Measurements from ENCODE around the gene SSR1. TPM values are rescaled to one million over a fixed set of nuclear protein-coding genes. Genes with fewer than 3 reads are reported as not detected.

SSR1 gene
- total and polyA plus RNA-seq, 4 donors: 43.6 to 115 (median 79.9) TPM

DNA sequence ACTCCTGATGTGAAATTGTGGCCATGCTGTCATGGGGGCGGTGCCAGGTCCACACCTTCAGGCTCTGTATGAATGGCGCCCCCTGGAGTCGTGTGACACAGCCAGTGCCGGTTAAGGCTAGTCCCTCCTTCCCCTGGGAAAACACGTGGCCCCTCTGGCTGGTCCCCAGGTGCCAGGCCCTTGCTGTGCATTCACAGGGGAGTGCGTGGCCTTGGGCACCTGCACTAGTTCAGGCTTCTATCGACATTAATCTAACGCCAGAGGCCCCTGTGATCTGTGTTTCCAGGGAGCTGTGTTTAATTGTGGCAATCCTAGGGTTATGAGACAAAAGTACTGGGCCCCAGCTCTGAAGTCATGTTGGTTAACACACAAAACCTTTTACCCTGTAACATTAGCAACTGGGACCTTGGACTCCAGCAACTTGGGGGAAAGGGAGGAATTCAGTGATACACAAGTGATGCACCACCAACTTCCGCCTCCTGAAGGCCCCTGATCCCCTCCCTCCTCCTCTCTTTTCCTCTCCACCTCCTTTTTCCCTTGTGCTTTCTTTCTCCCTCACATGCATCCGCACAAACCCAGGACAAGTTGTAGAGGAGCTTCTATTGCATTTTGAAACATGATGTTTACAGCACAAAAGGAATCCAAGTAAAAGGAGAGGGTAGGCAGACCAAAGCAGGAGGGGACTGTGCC, 74.0 kb downstream of the SSR1 start:
- peak; percentile 84 to 85 for TF ChIP-seq HNF4A (conservative IDR thresholded peaks at IDR 0.05)
- no peak for TF ChIP-seq TAF1 (conservative IDR thresholded peaks at IDR 0.05)
- TF ChIP-seq NR2F2 (IDR thresholded peaks at IDR 0.05): peak; percentile 35
- TF ChIP-seq FOXA1 (IDR thresholded peaks at IDR 0.05): no peak
- TF ChIP-seq, protein P1, sequence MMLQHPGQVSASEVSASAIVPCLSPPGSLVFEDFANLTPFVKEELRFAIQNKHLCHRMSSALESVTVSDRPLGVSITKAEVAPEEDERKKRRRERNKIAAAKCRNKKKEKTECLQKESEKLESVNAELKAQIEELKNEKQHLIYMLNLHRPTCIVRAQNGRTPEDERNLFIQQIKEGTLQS (IDR thresholded peaks at IDR 0.05): peak; percentile 27
- TF ChIP-seq, protein P2, sequence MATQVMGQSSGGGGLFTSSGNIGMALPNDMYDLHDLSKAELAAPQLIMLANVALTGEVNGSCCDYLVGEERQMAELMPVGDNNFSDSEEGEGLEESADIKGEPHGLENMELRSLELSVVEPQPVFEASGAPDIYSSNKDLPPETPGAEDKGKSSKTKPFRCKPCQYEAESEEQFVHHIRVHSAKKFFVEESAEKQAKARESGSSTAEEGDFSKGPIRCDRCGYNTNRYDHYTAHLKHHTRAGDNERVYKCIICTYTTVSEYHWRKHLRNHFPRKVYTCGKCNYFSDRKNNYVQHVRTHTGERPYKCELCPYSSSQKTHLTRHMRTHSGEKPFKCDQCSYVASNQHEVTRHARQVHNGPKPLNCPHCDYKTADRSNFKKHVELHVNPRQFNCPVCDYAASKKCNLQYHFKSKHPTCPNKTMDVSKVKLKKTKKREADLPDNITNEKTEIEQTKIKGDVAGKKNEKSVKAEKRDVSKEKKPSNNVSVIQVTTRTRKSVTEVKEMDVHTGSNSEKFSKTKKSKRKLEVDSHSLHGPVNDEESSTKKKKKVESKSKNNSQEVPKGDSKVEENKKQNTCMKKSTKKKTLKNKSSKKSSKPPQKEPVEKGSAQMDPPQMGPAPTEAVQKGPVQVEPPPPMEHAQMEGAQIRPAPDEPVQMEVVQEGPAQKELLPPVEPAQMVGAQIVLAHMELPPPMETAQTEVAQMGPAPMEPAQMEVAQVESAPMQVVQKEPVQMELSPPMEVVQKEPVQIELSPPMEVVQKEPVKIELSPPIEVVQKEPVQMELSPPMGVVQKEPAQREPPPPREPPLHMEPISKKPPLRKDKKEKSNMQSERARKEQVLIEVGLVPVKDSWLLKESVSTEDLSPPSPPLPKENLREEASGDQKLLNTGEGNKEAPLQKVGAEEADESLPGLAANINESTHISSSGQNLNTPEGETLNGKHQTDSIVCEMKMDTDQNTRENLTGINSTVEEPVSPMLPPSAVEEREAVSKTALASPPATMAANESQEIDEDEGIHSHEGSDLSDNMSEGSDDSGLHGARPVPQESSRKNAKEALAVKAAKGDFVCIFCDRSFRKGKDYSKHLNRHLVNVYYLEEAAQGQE (IDR thresholded peaks at IDR 0.05): peak; percentile 16
- TF ChIP-seq, protein P3, sequence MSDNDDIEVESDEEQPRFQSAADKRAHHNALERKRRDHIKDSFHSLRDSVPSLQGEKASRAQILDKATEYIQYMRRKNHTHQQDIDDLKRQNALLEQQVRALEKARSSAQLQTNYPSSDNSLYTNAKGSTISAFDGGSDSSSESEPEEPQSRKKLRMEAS (IDR thresholded peaks at IDR 0.05): peak; percentile 71
- peak; percentile 70 for TF ChIP-seq YY1 (IDR thresholded peaks at IDR 0.05)
- TF ChIP-seq, protein P4, sequence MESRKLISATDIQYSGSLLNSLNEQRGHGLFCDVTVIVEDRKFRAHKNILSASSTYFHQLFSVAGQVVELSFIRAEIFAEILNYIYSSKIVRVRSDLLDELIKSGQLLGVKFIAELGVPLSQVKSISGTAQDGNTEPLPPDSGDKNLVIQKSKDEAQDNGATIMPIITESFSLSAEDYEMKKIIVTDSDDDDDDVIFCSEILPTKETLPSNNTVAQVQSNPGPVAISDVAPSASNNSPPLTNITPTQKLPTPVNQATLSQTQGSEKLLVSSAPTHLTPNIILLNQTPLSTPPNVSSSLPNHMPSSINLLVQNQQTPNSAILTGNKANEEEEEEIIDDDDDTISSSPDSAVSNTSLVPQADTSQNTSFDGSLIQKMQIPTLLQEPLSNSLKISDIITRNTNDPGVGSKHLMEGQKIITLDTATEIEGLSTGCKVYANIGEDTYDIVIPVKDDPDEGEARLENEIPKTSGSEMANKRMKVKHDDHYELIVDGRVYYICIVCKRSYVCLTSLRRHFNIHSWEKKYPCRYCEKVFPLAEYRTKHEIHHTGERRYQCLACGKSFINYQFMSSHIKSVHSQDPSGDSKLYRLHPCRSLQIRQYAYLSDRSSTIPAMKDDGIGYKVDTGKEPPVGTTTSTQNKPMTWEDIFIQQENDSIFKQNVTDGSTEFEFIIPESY (IDR thresholded peaks at IDR 0.05): no peak
- no peak for TF ChIP-seq JUND (IDR thresholded peaks at IDR 0.05)
- TF ChIP-seq SP1 (IDR thresholded peaks at IDR 0.05): peak; percentile 88
- peak; percentile 84 for TF ChIP-seq HNF4G (IDR thresholded peaks at IDR 0.05)
- peak; percentile 72 to 85 for TF ChIP-seq RXRA (IDR thresholded peaks at IDR 0.05)
- peak; percentile 85 to 89 for TF ChIP-seq RAD21 (IDR thresholded peaks at IDR 0.05)
- TF ChIP-seq, protein P5, sequence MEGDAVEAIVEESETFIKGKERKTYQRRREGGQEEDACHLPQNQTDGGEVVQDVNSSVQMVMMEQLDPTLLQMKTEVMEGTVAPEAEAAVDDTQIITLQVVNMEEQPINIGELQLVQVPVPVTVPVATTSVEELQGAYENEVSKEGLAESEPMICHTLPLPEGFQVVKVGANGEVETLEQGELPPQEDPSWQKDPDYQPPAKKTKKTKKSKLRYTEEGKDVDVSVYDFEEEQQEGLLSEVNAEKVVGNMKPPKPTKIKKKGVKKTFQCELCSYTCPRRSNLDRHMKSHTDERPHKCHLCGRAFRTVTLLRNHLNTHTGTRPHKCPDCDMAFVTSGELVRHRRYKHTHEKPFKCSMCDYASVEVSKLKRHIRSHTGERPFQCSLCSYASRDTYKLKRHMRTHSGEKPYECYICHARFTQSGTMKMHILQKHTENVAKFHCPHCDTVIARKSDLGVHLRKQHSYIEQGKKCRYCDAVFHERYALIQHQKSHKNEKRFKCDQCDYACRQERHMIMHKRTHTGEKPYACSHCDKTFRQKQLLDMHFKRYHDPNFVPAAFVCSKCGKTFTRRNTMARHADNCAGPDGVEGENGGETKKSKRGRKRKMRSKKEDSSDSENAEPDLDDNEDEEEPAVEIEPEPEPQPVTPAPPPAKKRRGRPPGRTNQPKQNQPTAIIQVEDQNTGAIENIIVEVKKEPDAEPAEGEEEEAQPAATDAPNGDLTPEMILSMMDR (IDR thresholded peaks at IDR 0.05; ENCODE audit: low read depth, low read length, missing input control): peak; percentile 81
- no peak overlapping the region for H3K4me3 ChIP-seq (ENCODE audit: low read depth in 1 of 3, low read length in 3 of 3)
- peaks cover 0 to 5% (median 0%) of the 10 kb centered on the region in 4 donors for H3K36me3 ChIP-seq (ENCODE audit: control insufficient read depth in 4 of 4, insufficient read depth in 3 of 4, low read depth in 1 of 4, low read length in 3 of 4)
- peaks cover 15 to 85% (median 70%) of the 10 kb centered on the region in 4 donors for H3K4me1 ChIP-seq (ENCODE audit: control insufficient read depth in 4 of 4, insufficient read depth in 4 of 4, low read length in 3 of 4)
- peak; percentile 93 for DNase-seq (ENCODE audit: low spot score)
- H3K27ac ChIP-seq (ENCODE audit: low read depth in 1 of 2, low read length in 2 of 2): peak overlapping the region; percentile 40 to 70
- H3K9me3 ChIP-seq (ENCODE audit: control insufficient read depth in 4 of 4, low read length in 3 of 4): no peaks in the 10 kb centered on the region
- H3K9ac ChIP-seq (ENCODE audit: low read depth in 1 of 2, low read length in 2 of 2): no peak overlapping the region
- WGBS: 28% methylated on average over 10 of the region's 10 CpGs
- H3K27me3 ChIP-seq (ENCODE audit: control insufficient read depth in 4 of 4, insufficient read depth in 4 of 4, low read length in 3 of 4): no peaks in the 10 kb centered on the region

All from liver (tissue), 9 donors.